A549 (cell line): ENCODE results near the gene ZBTB38. TPM values are rescaled to one million over a fixed set of nuclear protein-coding genes. Genes with fewer than 3 reads are reported as not detected.

Experiments used
- ATAC-seq, 2 experiments: fragments of 200-7000 bp in 1 of 2; fragments of >200 bp in 1 of 2; cut with Nextera tagmentation in 1 of 2; cut with Tn5 transposase in 1 of 2; 3 replicates each; pipeline versions ENCODE4 v1.8.0 to v1.9.1; 2018 to 2020; ENCODE audit warnings: mild to moderate bottlenecking in 1 of 2, moderate library complexity in 1 of 2
- CTCF ChIA-PET: fragments of 300-600 bp; sonication (Branson Sonifier 250); formaldehyde crosslinking; extraction: SDS; loops from one replicate; lab custom pipeline; 2021; ENCODE audit warnings: antibody characterized with exemption, inconsistent platforms; lab: Yijun Ruan, JAX
- POLR2A ChIA-PET: fragments of 350-600 bp; formaldehyde crosslinking; extraction: SDS; loops from one replicate; lab custom pipeline; 2021; ENCODE audit warnings: antibody characterized with exemption, inconsistent platforms; lab: Yijun Ruan, JAX
- DNase-seq, 2 experiments: peaks; one replicate each; pipeline versions ENCODE4 v3.0.0 to v3.0.0-alpha.2; 2011 to 2016; ENCODE audit warnings: low read depth in 1 of 2, low spot score in 1 of 2
- FAIRE-seq: peaks from 2 replicates; lab custom pipeline; 2011; peaks lifted over from hg19 to GRCh38; lab: Jason Lieb, UNC
- H3K27ac ChIP-seq, 2 experiments: fragments of >200 bp; sonication (Bioruptor Twin); formaldehyde crosslinking; 3 replicates each; pipeline ENCODE4 v1.5.1; 2016 to 2017
- H3K4me1 ChIP-seq: fragments of >200 bp; sonication (Bioruptor Twin); formaldehyde crosslinking; 3 replicates; pipeline ENCODE4 v1.6.1; 2016
- H3K4me2 ChIP-seq: fragments of >200 bp; sonication (Bioruptor Twin); formaldehyde crosslinking; 3 replicates; pipeline ENCODE4 v1.6.1; 2016
- H3K4me3 ChIP-seq: fragments of >200 bp; sonication (Bioruptor Twin); formaldehyde crosslinking; 3 replicates; pipeline ENCODE4 v1.5.1; 2016
- H3K9me3 ChIP-seq: fragments of >200 bp; sonication (Bioruptor Twin); formaldehyde crosslinking; 3 replicates; pipeline ENCODE4 v1.6.1; 2016
- ATOH8 ChIP-seq: fragments of 250-450 bp; sonication (Bioruptor Pico); IDR thresholded peaks from 2 replicates; pipeline ENCODE4 v1.5.0; 2020; ENCODE audit warnings: low read depth, mild to moderate bottlenecking, moderate library complexity
- CBX2 ChIP-seq: fragments of 200-600 bp; sonication (generic); IDR thresholded peaks from 2 replicates; pipeline ENCODE4 v1.6.1; 2016; ENCODE audit warnings: low read depth, mild to moderate bottlenecking, borderline replicate concordance
- CEBPB ChIP-seq, 2 experiments: fragments of >200 bp in 1 of 2; sonication (Bioruptor Twin) in 1 of 2; formaldehyde crosslinking in 1 of 2; IDR thresholded peaks; 2 replicates each; pipeline ENCODE4 v1.6.1; 2012 to 2016
- CHD2 ChIP-seq: fragments of 150-350 bp; IDR thresholded peaks from 2 replicates; pipeline ENCODE4 v1.6.1; 2014; ENCODE audit warnings: low read length; ENCODE audit not compliant: partially characterized antibody
- CTCF ChIP-seq: fragments of >200 bp; sonication (Bioruptor Twin); formaldehyde crosslinking; IDR thresholded peaks from 3 replicates; pipeline ENCODE4 v1.5.1; 2016
- EHF ChIP-seq: fragments of 250-450 bp; sonication (Bioruptor Pico); IDR thresholded peaks from 2 replicates; pipeline ENCODE4 v1.5.0; 2020; ENCODE audit warnings: mild to moderate bottlenecking
- EHMT2 ChIP-seq: fragments of 200-600 bp; sonication (generic); IDR thresholded peaks from 2 replicates; pipeline ENCODE4 v1.6.1; 2016; ENCODE audit warnings: antibody characterized with exemption, low read depth, mild to moderate bottlenecking, moderate library complexity
- ELK1 ChIP-seq: fragments of 150-350 bp; IDR thresholded peaks from 2 replicates; pipeline ENCODE4 v1.6.1; 2014; ENCODE audit warnings: low read depth, mild to moderate bottlenecking, low read length
- FOSB ChIP-seq: fragments of 250-450 bp; sonication (Bioruptor Pico); IDR thresholded peaks from 2 replicates; pipeline ENCODE4 v1.5.0; 2020; ENCODE audit warnings: mild to moderate bottlenecking, moderate library complexity
- GATA3 ChIP-seq: IDR thresholded peaks from 2 replicates; pipeline ENCODE4 v1.6.1; 2012; ENCODE audit warnings: borderline replicate concordance
- HES2 ChIP-seq: fragments of >200 bp; sonication (Bioruptor Twin); formaldehyde crosslinking; IDR thresholded peaks from 2 replicates; pipeline ENCODE4 v1.6.1; 2016
- HEYL ChIP-seq: fragments of 250-450 bp; sonication (Bioruptor Pico); IDR thresholded peaks from 2 replicates; pipeline ENCODE4 v1.8.0; 2021; ENCODE audit warnings: mild to moderate bottlenecking, moderate library complexity
- HMGXB4 ChIP-seq: fragments of 250-450 bp; sonication (Bioruptor Pico); IDR thresholded peaks from 2 replicates; pipeline ENCODE4 v1.5.0; 2021; ENCODE audit warnings: mild to moderate bottlenecking, moderate library complexity, borderline replicate concordance
- HOXA7 ChIP-seq: fragments of 250-450 bp; sonication (Bioruptor Pico); IDR thresholded peaks from 2 replicates; pipeline ENCODE4 v1.5.0; 2020; ENCODE audit warnings: mild to moderate bottlenecking, moderate library complexity
- HOXB13 ChIP-seq: fragments of 250-450 bp; sonication (Bioruptor Pico); IDR thresholded peaks from 2 replicates; pipeline ENCODE4 v1.5.0; 2020; ENCODE audit warnings: low read depth, mild to moderate bottlenecking, moderate library complexity
- HOXB5 ChIP-seq: fragments of 250-450 bp; sonication (Bioruptor Pico); IDR thresholded peaks from 2 replicates; pipeline ENCODE4 v1.5.0; 2020; ENCODE audit warnings: mild to moderate bottlenecking, moderate library complexity
- JUN ChIP-seq, 2 experiments: fragments of >200 bp; sonication (Bioruptor Twin); formaldehyde crosslinking; IDR thresholded peaks; 2 replicates in 1 of 2; 3 replicates in 1 of 2; pipeline ENCODE4 v1.6.1; 2016 to 2017
- JUNB ChIP-seq: fragments of >200 bp; sonication (Bioruptor Twin); formaldehyde crosslinking; IDR thresholded peaks from 2 replicates; pipeline ENCODE4 v1.6.1; 2016
- MAFK ChIP-seq: fragments of 450-650 bp; IDR thresholded peaks from 2 replicates; pipeline ENCODE4 v1.6.1; 2014; ENCODE audit not compliant: partially characterized antibody
- MAZ ChIP-seq: fragments of 150-350 bp; IDR thresholded peaks from 2 replicates; pipeline ENCODE4 v1.6.1; 2014; ENCODE audit warnings: antibody characterized with exemption, low read depth, low read length, borderline replicate concordance
- NFE2L2 ChIP-seq: fragments of 150-350 bp; conservative IDR thresholded peaks from 2 replicates; pipeline ENCODE4 v1.6.1; 2014; ENCODE audit warnings: low read length
- NR3C1 ChIP-seq: fragments of >200 bp; sonication (Bioruptor Twin); formaldehyde crosslinking; IDR thresholded peaks from 3 replicates; pipeline ENCODE4 v1.6.1; 2017
- PHF8 ChIP-seq: fragments of 200-600 bp; sonication (generic); IDR thresholded peaks from 2 replicates; pipeline ENCODE4 v1.6.1; 2016; ENCODE audit warnings: low read depth, mild to moderate bottlenecking, antibody characterized with exemption, moderate library complexity, borderline replicate concordance
- POLR2AphosphoS2 ChIP-seq: conservative IDR thresholded peaks from 2 replicates; pipeline ENCODE4 v1.6.1; 2012; ENCODE audit warnings: low read length, improper control_type of control experiment, inconsistent platforms
- REST ChIP-seq: fragments of 200-600 bp; sonication (generic); IDR thresholded peaks from 2 replicates; pipeline ENCODE4 v1.6.1; 2016; ENCODE audit warnings: antibody characterized with exemption, mild to moderate bottlenecking, moderate library complexity
- RNF2 ChIP-seq: fragments of 200-600 bp; sonication (generic); IDR thresholded peaks from 2 replicates; pipeline ENCODE4 v1.6.1; 2016; ENCODE audit warnings: low read depth, mild to moderate bottlenecking, antibody characterized with exemption, moderate library complexity, borderline replicate concordance
- SMC3 ChIP-seq: fragments of >200 bp; sonication (Bioruptor Twin); formaldehyde crosslinking; IDR thresholded peaks from 3 replicates; pipeline ENCODE4 v1.6.1; 2018; ENCODE audit warnings: inconsistent platforms
- SREBF2 ChIP-seq: fragments of 450-650 bp; IDR thresholded peaks from 2 replicates; pipeline ENCODE4 v1.6.1; 2014; ENCODE audit warnings: mild to moderate bottlenecking, moderate library complexity
- TFCP2L1 ChIP-seq: fragments of 250-450 bp; sonication (Bioruptor Pico); IDR thresholded peaks from 2 replicates; pipeline ENCODE4 v1.5.0; 2021; ENCODE audit warnings: mild to moderate bottlenecking
- ZC3H11A ChIP-seq: fragments of 450-650 bp; IDR thresholded peaks from 2 replicates; pipeline ENCODE4 v1.6.1; 2014; ENCODE audit warnings: antibody characterized with exemption, mild to moderate bottlenecking
- ZFP36 ChIP-seq: fragments of 450-650 bp; IDR thresholded peaks from 2 replicates; pipeline ENCODE4 v1.6.1; 2014; ENCODE audit warnings: borderline replicate concordance; ENCODE audit not compliant: partially characterized antibody
- ZNF302 ChIP-seq: fragments of 250-450 bp; sonication (Bioruptor Pico); IDR thresholded peaks from 2 replicates; pipeline ENCODE4 v1.9.0; 2021; ENCODE audit warnings: inconsistent platforms, mild to moderate bottlenecking, moderate library complexity
- WGBS: methylation state at CpG from one replicate; pipeline ENCODE4 v1.1.6; 2017; ENCODE audit errors: missing lambda C conversion rate; 5-methylcytosine and 5-hydroxymethylcytosine counted together
- polyA plus RNA-seq, 4 experiments: library from polyadenylated mRNA; depleted of rRNA in 3 of 4; stranded (reverse); fragments of >200 nt; fragmentation: RNase III in 1 of 4; extraction: RNeasy Plus Mini Kit Qiagen cat#74134 plus additional on column Dnase treatment in 1 of 4; gene quantifications; 2 replicates in 3 of 4; 3 replicates in 1 of 4; pipeline ENCODE4 v1.2.3, GENCODE V29; 2011 to 2017

Gene ZBTB38
- polyA plus RNA-seq, 2 of the 4 experiments (the other 2 are of a cell fraction): 72.0 to 110 TPM

GRCh38 chr3:141411251-141411771, 43.0 kb downstream of the ZBTB38 start:
- H3K9me3 ChIP-seq: no peaks in the 10 kb centered on the region
- 21% methylated on average over 7 of the region's 7 CpGs for WGBS
- peaks cover 100% of the 10 kb centered on the region for H3K4me1 ChIP-seq
- peak overlapping the region; percentile 86 for H3K4me2 ChIP-seq
- ChIA-PET POLR2A (interaction anchor here (0.6 to 1.7 kb wide), 2 partner anchors 43 to 269 kb away, joined by 6 to 10 read pairs; partner anchors contain the start of gene ZBTB38), CTCF (interaction anchor here (0.7 to 3.2 kb wide), 12 partner anchors 9 to 106 kb away, joined by 3 to 15 read pairs (median 4); no protein-coding TSS in a partner anchor)
- peak overlapping the region; percentile 99 to 100 for H3K27ac ChIP-seq
- FAIRE-seq (no peak), ATAC-seq (peak; percentile 12 to 25; a peak in 5 of 6 replicates), DNase-seq (peak in 1 of 2 experiments; percentile 81)
- no peak overlapping the region for H3K4me3 ChIP-seq
- no peak for TF ChIP-seq CHD2
- no peak for TF ChIP-seq GATA3
- TF ChIP-seq MAFK: no peak
- TF ChIP-seq ZC3H11A: no peak
- TF ChIP-seq HOXA7 (CRISPR knock-in tag): no peak; the same call in 1 of the 2 replicates
- TF ChIP-seq ATOH8: 0 out of 2 replicates have a peak, but pooled peaks have one; percentile 58
- TF ChIP-seq HOXB5 (CRISPR knock-in tag): peak; percentile 81
- TF ChIP-seq RNF2: no peak
- TF ChIP-seq MAZ: no peak
- TF ChIP-seq CBX2: no peak
- no peak for TF ChIP-seq SREBF2
- TF ChIP-seq CEBPB (IDR thresholded peaks at IDR 0.05): 0 out of 4 replicates have a peak, but pooled peaks of 1 of the 2 experiments have one; percentile 2
- peak; percentile 66; the same call in 1 of the 2 replicates for TF ChIP-seq FOSB (CRISPR knock-in tag)
- TF ChIP-seq EHF (CRISPR knock-in tag): peak; percentile 87
- peak; percentile 81 for TF ChIP-seq HOXB13
- TF ChIP-seq SMC3: no peak
- no peak for TF ChIP-seq ELK1
- TF ChIP-seq HMGXB4 (CRISPR knock-in tag): no peak
- TF ChIP-seq JUNB: no peak
- TF ChIP-seq POLR2AphosphoS2: no peak
- no peak for TF ChIP-seq REST
- no peak for TF ChIP-seq EHMT2
- TF ChIP-seq TFCP2L1 (CRISPR knock-in tag): no peak
- no peak for TF ChIP-seq HES2
- TF ChIP-seq ZFP36: no peak
- TF ChIP-seq JUN (IDR thresholded peaks at IDR 0.05): no peak; a peak in 1 of 5 replicates
- no peak for TF ChIP-seq PHF8
- no peak for TF ChIP-seq NFE2L2
- no peak for TF ChIP-seq CTCF
- no peak for TF ChIP-seq HEYL (CRISPR knock-in tag)
- TF ChIP-seq NR3C1: no peak
- TF ChIP-seq ZNF302 (CRISPR knock-in tag): no peak
